Measurements from ENCODE around the gene MESD. TPM values are rescaled to one million over a fixed set of nuclear protein-coding genes. Genes with fewer than 3 reads are reported as not detected.
"Not testable (repeated sequence)": the region's sequence is repeated elsewhere in the genome, so short reads cannot be mapped to it uniquely, and the experiment has no call there.

Gene MESD
- total RNA-seq, 1 experiment from 2014 or later = 47.3 TPM

GRCh38 chr15:80966431-80967197, 23.0 kb downstream of the MESD start:
- Mint-ChIP-seq H3K36me3 (ENCODE audit: insufficient read depth, unreplicated experiment) (peaks cover 31% of the 10 kb centered on the region), H3K4me1 (ENCODE audit: low read depth, unreplicated experiment) (peaks cover 19% of the 10 kb centered on the region), H3K9me3 (ENCODE audit: low read depth, unreplicated experiment) (no peaks in the 10 kb centered on the region), H3K27ac (ENCODE audit: unreplicated experiment) (no peak overlapping the region), H3K4me3 (ENCODE audit: low read depth, unreplicated experiment) (no peak overlapping the region), H3K27me3 (ENCODE audit: unreplicated experiment) (no peaks in the 10 kb centered on the region)
- CTCF ChIA-PET = interaction anchor here (1.1 kb wide), 1 partner anchor 187 kb away, joined by 3 read pairs; the partner anchor contains the start of gene CEMIP
- no peak for TF ChIP-seq CTCF (IDR thresholded peaks at IDR 0.05; ENCODE audit: unreplicated experiment)
- BruUV-seq (replicated peaks) = no TSS peak
- intact Hi-C loops (cut with micrococcal nuclease; ENCODE audit: unreplicated experiment) = no loop called here
- DNase-seq = no peak

- H3K27me3 Mint-ChIP-seq (ENCODE audit: unreplicated experiment); BruUV-seq (replicated peaks); H3K9me3 Mint-ChIP-seq (ENCODE audit: low read depth, unreplicated experiment); H3K27ac Mint-ChIP-seq (ENCODE audit: unreplicated experiment); DNase-seq; intact Hi-C loops (cut with micrococcal nuclease; ENCODE audit: unreplicated experiment); H3K4me1 Mint-ChIP-seq (ENCODE audit: low read depth, unreplicated experiment); H3K4me3 Mint-ChIP-seq (ENCODE audit: low read depth, unreplicated experiment); CTCF ChIA-PET: not testable (repeated sequence)
- H3K36me3 Mint-ChIP-seq (ENCODE audit: insufficient read depth, unreplicated experiment) = peaks cover 26% of the 10 kb centered on the region
These were observed 24.2 kb downstream of the MESD start for GRCh38 chr15:80965454-80965853.

- DNase-seq = no peak
- intact Hi-C loops (cut with micrococcal nuclease; ENCODE audit: unreplicated experiment) = no loop called here
- BruUV-seq (replicated peaks) = no TSS peak
- Mint-ChIP-seq H3K36me3 (ENCODE audit: insufficient read depth, unreplicated experiment) (peaks cover 15% of the 10 kb centered on the region), H3K9me3 (ENCODE audit: low read depth, unreplicated experiment) (no peaks in the 10 kb centered on the region), H3K27me3 (ENCODE audit: unreplicated experiment) (no peaks in the 10 kb centered on the region), H3K4me1 (ENCODE audit: low read depth, unreplicated experiment) (peaks cover 23% of the 10 kb centered on the region), H3K27ac (ENCODE audit: unreplicated experiment) (no peak overlapping the region), H3K4me3 (ENCODE audit: low read depth, unreplicated experiment) (no peak overlapping the region)
- no peak for TF ChIP-seq CTCF (IDR thresholded peaks at IDR 0.05; ENCODE audit: unreplicated experiment)
- CTCF ChIA-PET = interaction anchor here (0.7 kb wide), 1 partner anchor 11 kb away, joined by 4 read pairs; no protein-coding TSS in a partner anchor
These were observed 30.7 kb downstream of the MESD start for GRCh38 chr15:80958818-80959495.

- peaks cover 21% of the 10 kb centered on the region for H3K36me3 Mint-ChIP-seq (ENCODE audit: insufficient read depth, unreplicated experiment)
- no peak for TF ChIP-seq CTCF (IDR thresholded peaks at IDR 0.05; ENCODE audit: unreplicated experiment)
- BruUV-seq (replicated peaks) = no TSS peak
- intact Hi-C loops (cut with micrococcal nuclease; ENCODE audit: unreplicated experiment) = loop anchor here (2.0 kb wide), 1 partner anchor 161 kb away; no protein-coding TSS in a partner anchor
- CTCF ChIA-PET = interaction anchor here (0.7 to 1.7 kb wide), 2 partner anchors 181 to 361 kb away, joined by 3 to 5 read pairs; no protein-coding TSS in a partner anchor
- peaks cover 33% of the 10 kb centered on the region for H3K4me1 Mint-ChIP-seq (ENCODE audit: low read depth, unreplicated experiment)
- no peak overlapping the region for H3K27ac Mint-ChIP-seq (ENCODE audit: unreplicated experiment)
- H3K4me3 Mint-ChIP-seq (ENCODE audit: low read depth, unreplicated experiment) = no peak overlapping the region
- DNase-seq = no peak
- no peaks in the 10 kb centered on the region for H3K9me3 Mint-ChIP-seq (ENCODE audit: low read depth, unreplicated experiment)
- no peaks in the 10 kb centered on the region for H3K27me3 Mint-ChIP-seq (ENCODE audit: unreplicated experiment)
These were observed 31.6 kb downstream of the MESD start for GRCh38 chr15:80957976-80958375.

Measured in Calu3 (cell line).